Effector memory CD4-positive, alpha-beta T cell (primary cell): ENCODE data around the gene SMPD3.

Experiments used
- DNase-seq, 3 donors: peaks; one replicate each; pipeline ENCODE4 v3.0.0-alpha.2; 2020
- H3K27ac ChIP-seq: 2 replicates; pipeline ENCODE4 v1.7.0; 2013; ENCODE audit warnings: mild to moderate bottlenecking, low read length, moderate library complexity; ENCODE audit not compliant: insufficient read depth, poor library complexity, severe bottlenecking
- H3K27me3 ChIP-seq: replicated peaks from 2 replicates; pipeline ENCODE4 v1.7.0; 2013; ENCODE audit warnings: mild to moderate bottlenecking, low read length; ENCODE audit not compliant: insufficient read depth, control insufficient read depth, poor library complexity, severe bottlenecking
- H3K36me3 ChIP-seq: 2 replicates; pipeline ENCODE4 v1.7.0; 2013; ENCODE audit warnings: mild to moderate bottlenecking, low read length, moderate library complexity; ENCODE audit not compliant: control insufficient read depth, insufficient read depth
- H3K4me1 ChIP-seq: 2 replicates; pipeline ENCODE4 v1.7.0; 2013; ENCODE audit warnings: low read length, mild to moderate bottlenecking; ENCODE audit not compliant: control insufficient read depth, insufficient read depth, poor library complexity, severe bottlenecking
- H3K4me3 ChIP-seq: 2 replicates; pipeline ENCODE4 v1.7.0; 2013; ENCODE audit warnings: low read length, low read depth, mild to moderate bottlenecking; ENCODE audit not compliant: insufficient read depth, poor library complexity, severe bottlenecking
- H3K9me3 ChIP-seq: 2 replicates; pipeline ENCODE4 v1.7.0; 2013; ENCODE audit warnings: mild to moderate bottlenecking, low read length, moderate library complexity; ENCODE audit not compliant: control insufficient read depth

Gene SMPD3

DNA sequence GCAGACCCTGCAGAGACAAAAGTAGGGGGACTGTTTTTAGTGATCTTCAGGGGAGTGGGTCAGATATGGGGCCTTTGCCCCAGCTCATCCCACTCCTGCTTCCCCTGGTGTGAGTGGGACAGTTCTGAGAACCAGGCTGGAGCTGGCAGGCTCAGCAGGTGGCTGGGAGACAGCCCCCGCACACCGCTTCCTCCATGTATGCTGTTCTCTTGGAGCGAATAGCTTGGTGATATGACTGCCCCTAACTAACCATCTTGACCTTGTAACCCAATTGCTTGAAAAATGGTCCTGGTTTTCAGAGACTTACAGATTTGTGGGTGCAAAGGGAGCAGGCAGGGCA lies 76.0 kb downstream of the SMPD3 start:
- H3K36me3 ChIP-seq = no peaks in the 10 kb centered on the region

GRCh38 chr16:68371706-68372380 lies 76.5 kb downstream of the SMPD3 start:
- DNase-seq = no peak
- H3K27ac ChIP-seq = no peak overlapping the region
- no peaks in the 10 kb centered on the region for H3K27me3 ChIP-seq
- H3K9me3 ChIP-seq = no peaks in the 10 kb centered on the region
- H3K4me3 ChIP-seq = no peak overlapping the region
- peaks cover 25% of the 10 kb centered on the region for H3K4me1 ChIP-seq
- no peaks in the 10 kb centered on the region for H3K36me3 ChIP-seq

More for the DNA sequence above, 76.0 kb downstream of the SMPD3 start:
- H3K4me3 ChIP-seq = no peak overlapping the region
- peaks cover 25% of the 10 kb centered on the region for H3K4me1 ChIP-seq
- no peaks in the 10 kb centered on the region for H3K9me3 ChIP-seq
- H3K27me3 ChIP-seq = no peaks in the 10 kb centered on the region
- DNase-seq = no peak
- no peak overlapping the region for H3K27ac ChIP-seq

GRCh38 chr16:68371276-68371651 lies 77.0 kb downstream of the SMPD3 start:
- no peak overlapping the region for H3K4me3 ChIP-seq
- H3K4me1 ChIP-seq = peaks cover 25% of the 10 kb centered on the region
- no peak overlapping the region for H3K27ac ChIP-seq
- no peak for DNase-seq
- no peaks in the 10 kb centered on the region for H3K36me3 ChIP-seq
- no peaks in the 10 kb centered on the region for H3K27me3 ChIP-seq
- H3K9me3 ChIP-seq = no peaks in the 10 kb centered on the region

- Histone ChIP-seq H3K4me1 (peaks cover 25% of the 10 kb centered on the region), H3K27me3 (no peaks in the 10 kb centered on the region), H3K4me3 (no peak overlapping the region), H3K27ac (no peak overlapping the region), H3K9me3 (no peaks in the 10 kb centered on the region), H3K36me3 (no peaks in the 10 kb centered on the region)
- DNase-seq = no peak
Measured at GRCh38 chr16:68370581-68371275, 77.6 kb downstream of the SMPD3 start.

DNA sequence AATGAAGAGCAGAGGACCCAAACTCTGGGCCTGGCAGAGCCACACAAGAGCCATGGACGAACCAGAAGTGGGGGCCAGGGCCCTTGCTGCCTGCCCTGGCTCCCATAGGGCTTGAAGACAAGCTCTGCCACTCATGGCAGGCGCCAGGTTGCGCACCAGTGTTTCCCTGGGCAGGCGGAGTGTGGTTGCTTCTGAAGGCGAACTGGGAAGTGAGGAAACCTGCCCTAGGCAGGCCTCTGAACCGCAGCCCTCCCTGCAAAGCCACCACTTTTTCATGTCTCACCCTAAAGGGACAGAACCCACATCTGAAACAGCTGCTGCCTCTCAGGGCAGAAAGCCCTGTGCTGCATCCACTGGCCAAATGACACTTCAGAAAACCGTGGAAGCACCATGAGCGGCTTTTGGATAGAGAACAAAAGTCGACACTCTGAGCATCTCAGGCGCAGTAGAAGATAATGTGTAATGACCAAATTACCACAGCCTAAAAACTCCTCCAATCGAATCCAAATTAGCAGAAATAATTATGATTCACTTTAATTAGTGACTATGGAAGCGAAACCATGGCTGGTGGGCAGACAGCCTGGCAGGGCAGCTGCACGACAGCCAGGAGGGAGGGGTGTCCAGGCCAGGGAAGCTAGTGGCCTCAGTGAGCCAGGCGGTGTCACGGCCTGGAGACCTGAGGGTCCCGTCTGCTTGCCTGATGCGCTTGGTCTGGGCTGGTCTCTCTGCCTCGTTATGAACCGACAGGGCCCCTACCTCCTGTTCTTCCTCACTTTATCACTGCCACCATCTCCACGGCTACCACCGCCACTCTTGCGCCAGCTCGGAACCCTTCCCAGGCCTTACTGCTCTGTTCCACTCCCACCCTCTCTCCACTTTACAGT lies 78.4 kb downstream of the SMPD3 start:
- no peaks in the 10 kb centered on the region for H3K27me3 ChIP-seq
- H3K4me3 ChIP-seq = no peak overlapping the region
- H3K4me1 ChIP-seq = peaks cover 25% of the 10 kb centered on the region
- H3K36me3 ChIP-seq = no peaks in the 10 kb centered on the region
- H3K27ac ChIP-seq = no peak overlapping the region
- no peaks in the 10 kb centered on the region for H3K9me3 ChIP-seq
- no peak for DNase-seq

- Histone ChIP-seq H3K27me3 (no peaks in the 10 kb centered on the region), H3K27ac (no peak overlapping the region), H3K4me3 (no peak overlapping the region), H3K4me1 (peaks cover 28% of the 10 kb centered on the region), H3K36me3 (no peaks in the 10 kb centered on the region), H3K9me3 (no peaks in the 10 kb centered on the region)
- no peak for DNase-seq
Measured at GRCh38 chr16:68369168-68369567, 79.1 kb downstream of the SMPD3 start.

DNA sequence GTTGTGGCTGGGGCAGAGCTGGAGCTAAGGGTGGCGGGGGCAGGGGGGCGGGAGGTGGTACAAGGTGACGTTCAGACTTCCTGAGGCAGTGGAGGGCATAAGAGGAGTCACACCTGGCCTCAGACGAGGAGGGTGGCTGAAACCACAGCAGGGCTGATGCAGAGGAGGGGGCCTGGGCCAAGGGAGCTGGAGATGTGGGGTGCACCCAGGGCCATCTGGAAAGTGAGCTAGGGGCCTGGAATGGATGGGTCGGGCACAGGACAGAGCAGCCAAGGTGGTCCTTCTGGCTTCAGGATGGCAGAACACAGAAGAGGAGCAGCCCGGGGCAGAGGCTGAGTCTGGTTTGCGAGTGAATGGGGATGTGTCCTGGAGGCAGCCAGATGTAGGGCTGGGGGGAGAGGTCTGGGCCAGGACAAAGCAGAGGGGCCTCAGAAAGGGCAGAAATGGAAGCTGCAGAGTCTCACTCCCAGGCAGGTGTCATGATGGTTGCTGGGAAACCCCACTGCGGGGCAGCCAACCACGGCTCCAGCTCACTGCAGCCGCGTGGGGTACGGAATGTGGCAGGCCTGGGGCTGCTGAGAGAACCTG lies 79.9 kb downstream of the SMPD3 start:
- no peak overlapping the region for H3K27ac ChIP-seq
- no peak for DNase-seq
- no peaks in the 10 kb centered on the region for H3K27me3 ChIP-seq
- peaks cover 30% of the 10 kb centered on the region for H3K4me1 ChIP-seq
- H3K9me3 ChIP-seq = no peaks in the 10 kb centered on the region
- H3K4me3 ChIP-seq = no peak overlapping the region
- H3K36me3 ChIP-seq = no peaks in the 10 kb centered on the region

DNA sequence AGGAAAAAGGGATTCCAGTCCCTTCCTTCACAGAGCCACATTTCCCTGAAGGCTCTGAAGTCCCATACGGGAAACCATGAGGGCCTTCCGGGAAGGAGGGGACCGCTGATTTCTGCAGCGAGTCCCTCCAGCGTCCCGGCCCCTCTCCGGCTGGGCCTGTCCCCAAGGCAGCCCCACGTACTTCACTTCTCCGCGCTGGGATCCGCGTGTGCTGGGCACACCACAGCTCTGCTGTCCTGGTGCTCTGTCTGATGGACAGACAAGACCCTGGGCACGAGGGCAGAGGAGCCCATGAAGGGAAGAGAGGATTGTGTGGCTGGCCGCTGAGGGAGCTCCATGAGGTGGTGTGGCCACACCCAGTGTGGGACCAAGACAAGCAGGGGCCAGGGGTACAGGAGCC lies 80.4 kb downstream of the SMPD3 start:
- no peak for DNase-seq
- no peaks in the 10 kb centered on the region for H3K27me3 ChIP-seq
- peaks cover 30% of the 10 kb centered on the region for H3K4me1 ChIP-seq
- H3K27ac ChIP-seq = no peak overlapping the region
- H3K4me3 ChIP-seq = no peak overlapping the region
- H3K9me3 ChIP-seq = no peaks in the 10 kb centered on the region
- no peaks in the 10 kb centered on the region for H3K36me3 ChIP-seq

DNA sequence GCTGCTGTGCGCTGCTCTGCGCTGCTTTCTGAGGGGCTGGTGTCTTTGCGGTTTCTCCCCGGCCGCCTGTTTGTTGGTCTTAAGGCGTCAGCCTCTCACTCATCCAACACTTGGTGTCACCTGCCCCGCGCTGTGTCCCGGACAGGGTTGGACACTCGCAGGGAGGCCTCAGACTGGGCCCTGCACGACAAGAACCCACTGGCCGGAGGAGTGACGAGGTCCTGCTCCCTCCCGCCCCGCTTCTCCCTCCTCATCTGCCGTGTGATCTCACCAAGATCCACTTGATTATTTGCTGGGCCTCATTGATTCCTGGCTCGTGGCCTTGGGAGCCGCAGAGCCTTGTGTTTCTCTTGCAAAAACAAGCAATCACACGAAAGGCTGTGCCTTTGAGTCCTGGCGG lies 80.9 kb downstream of the SMPD3 start:
- no peaks in the 10 kb centered on the region for H3K9me3 ChIP-seq
- DNase-seq = no peak
- peaks cover 30% of the 10 kb centered on the region for H3K4me1 ChIP-seq
- no peaks in the 10 kb centered on the region for H3K36me3 ChIP-seq
- no peaks in the 10 kb centered on the region for H3K27me3 ChIP-seq
- H3K4me3 ChIP-seq = no peak overlapping the region
- H3K27ac ChIP-seq = no peak overlapping the region
